K562 (cell line): ENCODE results near the gene PRRT1. TPM values are rescaled to one million over a fixed set of nuclear protein-coding genes. Genes with fewer than 3 reads are reported as not detected.

Source experiments
- ATAC-seq: fragments of 200-7000 bp; cut with Tn5 transposase; 3 replicates; pipeline ENCODE4 v1.9.1; 2020; ENCODE audit warnings: moderate library complexity
- BruUV-seq: library from RNA; stranded (reverse); fragments of 400-500 nt; replicated peaks from 2 replicates; lab custom pipeline; 2021; lab: Mats Ljungman, UMichigan
- CTCF ChIA-PET: fragments of 300-600 bp; formaldehyde crosslinking; extraction: SDS; loops from one replicate; lab custom pipeline; 2021; ENCODE audit warnings: low intra/inter-chr PET ratio; lab: Yijun Ruan, JAX
- POLR2A ChIA-PET: fragments of 300-600, 350-650 bp; sonication (Branson Sonifier 250); formaldehyde crosslinking; extraction: SDS; loops from one replicate; lab custom pipeline; 2021; ENCODE audit warnings: antibody characterized with exemption, inconsistent platforms; lab: Yijun Ruan, JAX
- DNase-seq, 4 experiments: peaks; one replicate each; pipeline versions ENCODE4 v3.0.0 to v3.0.0-alpha.2; 2011 to 2018; ENCODE audit warnings: low spot score in 3 of 4, mixed read lengths in 3 of 4; ENCODE audit errors: extremely low read depth in 1 of 4
- FAIRE-seq: peaks from 2 replicates; lab custom pipeline; 2011; peaks lifted over from hg19 to GRCh38; lab: Jason Lieb, UNC
- H2AFZ ChIP-seq: 2 replicates; pipeline ENCODE4 v1.6.0; 2011; ENCODE audit warnings: low read depth, low read length, control low read depth, inconsistent platforms
- H3K27ac ChIP-seq: fragments of 200-600 bp; 3 replicates; pipeline ENCODE4 v1.8.0; 2011; ENCODE audit warnings: low read depth, mild to moderate bottlenecking, control low read depth, inconsistent platforms, low read length, moderate library complexity, mixed read lengths; ENCODE audit errors: extremely low read depth
- H3K27me3 ChIP-seq, 2 experiments: fragments of 300-600 bp in 1 of 2; 2 replicates in 1 of 2; 3 replicates in 1 of 2; pipeline versions ENCODE4 v1.6.0 to v1.8.0; 2011; ENCODE audit warnings: inconsistent platforms in 2 of 2, low read length in 2 of 2, mild to moderate bottlenecking in 1 of 2, mixed read lengths in 1 of 2, moderate library complexity in 1 of 2; ENCODE audit not compliant: control insufficient read depth in 2 of 2, insufficient read depth in 2 of 2
- H3K36me3 ChIP-seq: fragments of 300-600 bp; 3 replicates; pipeline ENCODE4 v1.8.0; 2011; ENCODE audit warnings: mild to moderate bottlenecking, low read length, inconsistent platforms; ENCODE audit not compliant: control insufficient read depth, insufficient read depth
- H3K4me1 ChIP-seq, 2 experiments: fragments of 200-600 bp in 1 of 2; replicated peaks in 1 of 2; 2 replicates in 1 of 2; 3 replicates in 1 of 2; pipeline versions ENCODE4 v1.5.1 to v1.8.0; 2011; ENCODE audit warnings: inconsistent platforms in 2 of 2, low read length in 2 of 2, mild to moderate bottlenecking in 1 of 2, mixed read lengths in 1 of 2, moderate library complexity in 1 of 2; ENCODE audit not compliant: control insufficient read depth in 2 of 2, insufficient read depth in 2 of 2
- H3K4me2 ChIP-seq: 2 replicates; pipeline ENCODE4 v1.6.1; 2011; ENCODE audit warnings: low read length, control low read depth, inconsistent platforms, mixed read lengths; ENCODE audit not compliant: insufficient read depth
- H3K4me3 ChIP-seq: fragments of 200-600 bp; sonication (generic), shearing (Covaris generic); 2 replicates; pipeline ENCODE4 v1.5.1; 2016; ENCODE audit warnings: control low read depth, inconsistent platforms
- H3K79me2 ChIP-seq: fragments of 200-600 bp; 3 replicates; pipeline ENCODE4 v1.8.0; 2011; ENCODE audit warnings: low read length, inconsistent platforms; ENCODE audit not compliant: control insufficient read depth, insufficient read depth
- H3K9ac ChIP-seq, 2 experiments: 2 replicates each; pipeline versions ENCODE4 v1.6.0 to v1.6.1; 2011; ENCODE audit warnings: low read depth in 2 of 2, low read length in 2 of 2, control low read depth in 1 of 2, inconsistent platforms in 1 of 2, mild to moderate bottlenecking in 1 of 2, mixed read lengths in 1 of 2; ENCODE audit not compliant: insufficient read depth in 1 of 2
- H3K9me1 ChIP-seq: one replicate; pipeline ENCODE4 v1.6.0; 2011; ENCODE audit warnings: inconsistent platforms, mild to moderate bottlenecking, low read length, moderate library complexity; ENCODE audit not compliant: control insufficient read depth, insufficient read depth
- H3K9me3 ChIP-seq: replicated peaks from 2 replicates; pipeline ENCODE4 v1.5.1; 2011; ENCODE audit warnings: low read depth, low read length, inconsistent platforms; ENCODE audit not compliant: control insufficient read depth, insufficient read depth
- H4K20me1 ChIP-seq: replicated peaks from 2 replicates; pipeline ENCODE4 v1.6.1; 2011; ENCODE audit warnings: low read length, inconsistent platforms, mixed read lengths; ENCODE audit not compliant: control insufficient read depth, insufficient read depth
- IRF9 ChIP-seq: fragments of 450-650 bp; IDR thresholded peaks from 2 replicates; pipeline ENCODE4 v1.6.1; 2016; ENCODE audit warnings: missing biosample characterization, missing genetic modification characterization
- KDM1A ChIP-seq, 2 experiments: fragments of 450-650 bp; IDR thresholded peaks; 2 replicates each; pipeline ENCODE4 v1.6.1; 2016; ENCODE audit warnings: mild to moderate bottlenecking in 2 of 2
- SP1 ChIP-seq: sonication (generic); formaldehyde crosslinking; IDR thresholded peaks from 2 replicates; pipeline ENCODE4 v1.8.1; 2022; ENCODE audit warnings: mild to moderate bottlenecking, missing genetic modification reagents
- WGBS: fragments of 100-300 bp; shearing (Covaris generic); methylation state at CpG from one replicate; pipeline ENCODE4 v1.1.6; 2016; ENCODE audit warnings: low coverage, mixed read lengths; ENCODE audit not compliant: insufficient coverage; ENCODE audit errors: missing lambda C conversion rate; 5-methylcytosine and 5-hydroxymethylcytosine counted together
- in situ Hi-C: fragments of 300-500 bp; cut with MboI; formaldehyde crosslinking; loops from 4 replicates; pipeline ENCODE4 v1.15.0; 2018; ENCODE audit warnings: inconsistent platforms, mixed read lengths
- intact Hi-C: fragments of 100-400 bp; cut with micrococcal nuclease; formaldehyde crosslinking; loops from 2 replicates; pipeline ENCODE4 v1.14.2; 2022
- polyA plus RNA-seq, 8 experiments: library from polyadenylated mRNA; depleted of rRNA in 4 of 8; stranded (reverse) in 5 of 8; unstranded in 3 of 8; fragments of >200 nt; fragmentation: Nextera tagmentation in 2 of 8; fragmentation: Illumina TruSeq in 1 of 8; extraction: Ambion mirVana in 2 of 8; extraction: Trizol in 1 of 8; gene quantifications; 2 replicates each; pipeline versions ENCODE4 v1.2.1 to v1.2.3, GENCODE V29; 2011 to 2014; ENCODE audit warnings: inconsistent platforms in 1 of 8, missing spikeins in 1 of 8
- total RNA-seq, 7 experiments: library from RNA; depleted of rRNA in 6 of 7; stranded (reverse); fragments of >200 nt in 6 of 7; fragmentation: Illumina TruSeq in 2 of 7; extraction: Trizol in 2 of 7; gene quantifications; 2 replicates each; pipeline versions ENCODE4 v1.2.1 to v1.2.3, GENCODE V29; 2011 to 2021; ENCODE audit warnings: low replicate concordance in 1 of 7

Gene PRRT1
- total and polyA plus RNA-seq, 9 of the 15 experiments (the other 6 are each of a cell fraction or from before 2014, with no cell fraction given) = 0.14 to 3.5 (median 0.41) TPM

- ChIA-PET POLR2A (interaction anchor here (1.5 to 4.9 kb wide), 4 partner anchors 7 to 84 kb away, joined by 3 to 38 read pairs (median 16); no protein-coding TSS in a partner anchor), CTCF (no interaction called here)
- no peak for FAIRE-seq
- Histone ChIP-seq H3K36me3 (peaks cover 11% of the 10 kb centered on the region; the same call in 1 of the 3 replicates), H3K27me3 (peaks cover 0 to 5% of the 10 kb centered on the region in 2 experiments; a peak in 2 of 5 replicates), H3K4me3 (no peak overlapping the region), H3K4me1 (peaks cover 29 to 43% of the 10 kb centered on the region in 2 experiments), H3K9me1 (peaks cover 2% of the 10 kb centered on the region), H3K9ac (no peak overlapping the region), H3K79me2 (no peaks in the 10 kb centered on the region), H3K27ac (no peak overlapping the region), H4K20me1 (no peaks in the 10 kb centered on the region), H2AFZ (no peak overlapping the region), H3K9me3 (no peaks in the 10 kb centered on the region), H3K4me2 (no peak overlapping the region)
- BruUV-seq = no TSS peak
- in situ Hi-C loops (no loop called here), intact Hi-C loops (loop anchor here (10.0 kb wide), 1 partner anchor 303 kb away; no protein-coding TSS in a partner anchor)
- DNase-seq = no peak
- TF ChIP-seq SP1 (CRISPR knock-in tag) (0 out of 2 replicates have a peak, but pooled peaks have one; percentile 25), KDM1A (IDR thresholded peaks at IDR 0.05) (0 out of 4 replicates have a peak, but pooled peaks of 1 of the 2 experiments have one; percentile 19), IRF9 (tag) (no peak)
- 57% methylated on average over 7 of the region's 7 CpGs for WGBS
- no peak for ATAC-seq
Observed at GRCh38 chr6:32111424-32112066, 40.2 kb downstream of the PRRT1 start.
